NOMO-1 (cell line): ENCODE data around the gene GAB2.
"Not testable (repeated sequence)": the region's sequence is repeated elsewhere in the genome, so short reads cannot be mapped to it uniquely, and the experiment has no call there.

ENCODE experiments used
- DNase-seq, 2 experiments: peaks; one replicate each; lab custom pipeline; 2025; ENCODE audit not compliant: unreplicated experiment in 2 of 2; lab: John Stamatoyannopoulos, UW

The GAB2 gene

DNA sequence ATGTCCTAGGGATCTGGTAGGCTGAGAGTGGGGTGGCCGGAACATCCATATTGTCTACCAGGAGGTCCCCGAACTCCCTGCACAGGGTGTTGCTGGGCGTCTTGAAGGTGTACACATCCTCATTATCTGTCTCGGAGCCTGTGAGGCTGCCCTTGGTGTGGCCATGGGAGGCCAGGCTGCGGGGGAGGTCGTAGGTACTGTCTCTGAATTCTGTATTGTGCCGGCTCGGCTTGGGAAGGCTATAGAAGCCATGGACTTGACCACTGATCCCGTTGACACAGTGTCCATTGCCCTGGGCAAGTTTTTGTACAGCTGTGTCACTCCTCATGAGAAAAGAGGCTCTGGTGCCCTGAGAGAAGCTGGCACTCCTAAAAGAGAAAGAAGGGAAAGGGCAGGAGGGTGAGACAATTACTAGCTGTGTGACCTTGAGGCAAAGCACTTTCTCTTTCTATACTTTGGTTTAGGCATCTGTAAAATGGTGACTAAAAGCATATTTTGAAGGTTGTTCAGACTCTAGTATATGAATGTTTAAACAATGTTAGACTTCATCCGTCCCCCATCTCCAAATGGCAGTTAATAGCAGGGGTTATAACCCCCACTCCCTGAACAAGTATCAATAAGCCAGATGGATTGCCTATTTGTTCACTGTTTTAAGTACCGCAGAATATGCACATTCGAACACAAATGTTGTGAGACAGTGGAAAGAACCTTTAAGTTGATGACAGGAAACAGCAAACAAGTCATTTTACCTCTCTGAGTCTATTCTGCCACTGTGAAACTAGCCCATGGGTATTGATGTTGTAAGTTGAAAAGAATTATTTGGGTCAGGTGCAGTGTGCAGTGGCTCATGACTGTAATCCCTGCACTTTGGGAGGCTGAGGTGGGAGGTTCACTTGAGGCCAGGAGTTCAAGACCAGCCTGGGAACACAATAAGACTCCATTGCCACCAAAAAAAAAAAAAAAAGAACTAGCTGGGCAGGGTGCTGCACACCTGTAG lies 190.6 kb downstream of the GAB2 start:
- DNase-seq = no peak

- no peak for DNase-seq
These were observed 192.7 kb downstream of the GAB2 start for GRCh38 chr11:78224906-78225420.

GRCh38 chr11:78224506-78224905 lies 193.1 kb downstream of the GAB2 start:
- no peak for DNase-seq

DNA sequence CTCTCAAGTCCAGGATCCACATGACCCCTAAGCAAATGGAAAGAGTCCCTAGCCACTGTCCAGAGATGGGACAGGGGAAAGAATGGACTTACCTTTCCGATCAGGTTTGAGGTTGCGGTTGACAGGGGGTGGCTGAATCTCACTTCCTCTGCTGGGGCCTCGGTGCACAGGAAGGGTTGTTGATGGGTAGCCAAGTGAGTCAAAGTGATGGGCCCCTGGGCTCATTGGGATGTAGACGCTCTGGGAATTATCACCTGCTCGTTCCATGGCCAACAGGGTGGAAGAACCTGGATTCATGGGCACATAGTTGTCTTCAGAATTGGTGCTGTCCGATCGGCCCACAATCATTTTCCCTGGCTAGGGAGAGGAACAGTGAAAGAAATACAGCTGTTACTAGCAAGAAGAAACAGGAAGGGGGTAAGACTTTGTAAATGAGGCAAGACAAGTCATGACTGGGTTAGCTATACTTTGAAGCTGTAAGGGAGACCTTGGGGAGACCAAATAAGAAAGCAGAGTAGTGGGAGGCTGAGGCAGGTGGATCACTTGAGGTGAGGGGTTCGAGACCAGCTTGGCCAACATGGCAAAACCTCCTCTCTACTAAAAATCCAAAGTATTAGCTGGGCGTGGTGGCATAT lies 194.2 kb downstream of the GAB2 start:
- no peak for DNase-seq

DNA sequence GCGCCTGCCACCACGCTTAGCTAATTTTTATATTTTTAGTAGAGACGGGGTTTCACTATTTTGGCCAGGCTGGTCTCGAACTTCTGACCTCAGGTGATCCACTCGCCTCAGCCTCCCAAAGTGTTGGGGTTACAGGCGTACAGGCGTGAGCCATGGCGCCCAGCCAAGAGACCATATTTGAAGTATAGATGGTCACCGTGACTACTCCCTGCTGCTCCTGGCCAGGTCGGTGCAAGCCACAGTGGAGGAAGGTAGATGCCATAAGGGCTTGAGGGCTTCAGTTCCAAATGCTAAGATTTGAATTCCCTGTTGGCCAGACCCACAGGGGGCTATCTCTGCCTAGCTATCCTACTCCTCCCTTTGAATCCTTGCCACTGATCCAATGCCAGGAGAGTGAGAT lies 194.9 kb downstream of the GAB2 start:
- not testable (repeated sequence) for DNase-seq

- no peak for DNase-seq
These were observed 196.0 kb downstream of the GAB2 start for GRCh38 chr11:78221396-78222315.

DNA sequence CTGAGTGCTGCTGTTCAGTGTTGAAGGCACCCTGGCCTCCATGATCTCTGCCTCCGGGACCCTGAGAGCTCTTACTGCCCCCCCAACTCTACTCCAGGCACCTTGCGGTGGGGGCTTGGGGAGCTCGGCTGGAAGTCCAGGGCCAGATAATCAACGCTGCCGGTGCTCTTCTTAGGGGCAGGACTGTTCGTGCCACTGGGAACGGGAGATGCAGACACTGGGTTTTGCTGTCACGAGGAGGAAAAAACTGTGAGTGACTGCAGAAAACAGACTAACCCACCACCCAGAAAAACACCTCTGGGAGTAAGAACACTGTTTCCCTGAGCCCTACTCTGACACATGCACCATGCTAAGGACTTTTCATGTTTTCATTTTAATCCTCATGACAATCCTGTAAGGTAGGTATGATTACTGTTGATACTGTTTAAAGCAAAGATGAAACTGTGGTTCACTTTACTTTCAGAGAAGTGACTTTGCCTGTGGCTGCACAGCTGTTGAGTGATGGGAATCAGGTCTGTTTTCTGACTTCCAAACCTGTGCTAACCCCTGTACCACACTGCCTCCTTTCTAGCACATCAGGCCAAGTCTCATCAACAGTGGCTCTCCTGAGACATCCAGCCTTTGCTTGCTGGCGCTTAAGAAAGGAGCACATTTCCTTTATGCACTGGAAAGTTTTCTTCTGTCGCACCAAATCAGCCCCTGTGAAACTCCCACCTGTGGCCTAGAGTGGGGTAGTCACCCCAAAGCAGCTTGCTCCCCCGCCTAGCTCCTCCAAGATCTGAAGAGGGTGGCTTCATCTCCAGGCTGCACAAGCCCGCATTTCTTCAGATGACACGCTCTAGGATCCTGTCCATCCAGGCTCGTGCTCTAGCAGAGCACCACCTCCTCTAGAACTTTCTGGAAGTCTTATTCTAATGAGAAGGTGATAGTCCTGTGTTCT lies 197.1 kb downstream of the GAB2 start:
- DNase-seq = no peak

GRCh38 chr11:78219493-78220217 lies 198.0 kb downstream of the GAB2 start:
- DNase-seq = no peak

GRCh38 chr11:78218707-78219492 lies 198.7 kb downstream of the GAB2 start:
- DNase-seq = no peak

DNA sequence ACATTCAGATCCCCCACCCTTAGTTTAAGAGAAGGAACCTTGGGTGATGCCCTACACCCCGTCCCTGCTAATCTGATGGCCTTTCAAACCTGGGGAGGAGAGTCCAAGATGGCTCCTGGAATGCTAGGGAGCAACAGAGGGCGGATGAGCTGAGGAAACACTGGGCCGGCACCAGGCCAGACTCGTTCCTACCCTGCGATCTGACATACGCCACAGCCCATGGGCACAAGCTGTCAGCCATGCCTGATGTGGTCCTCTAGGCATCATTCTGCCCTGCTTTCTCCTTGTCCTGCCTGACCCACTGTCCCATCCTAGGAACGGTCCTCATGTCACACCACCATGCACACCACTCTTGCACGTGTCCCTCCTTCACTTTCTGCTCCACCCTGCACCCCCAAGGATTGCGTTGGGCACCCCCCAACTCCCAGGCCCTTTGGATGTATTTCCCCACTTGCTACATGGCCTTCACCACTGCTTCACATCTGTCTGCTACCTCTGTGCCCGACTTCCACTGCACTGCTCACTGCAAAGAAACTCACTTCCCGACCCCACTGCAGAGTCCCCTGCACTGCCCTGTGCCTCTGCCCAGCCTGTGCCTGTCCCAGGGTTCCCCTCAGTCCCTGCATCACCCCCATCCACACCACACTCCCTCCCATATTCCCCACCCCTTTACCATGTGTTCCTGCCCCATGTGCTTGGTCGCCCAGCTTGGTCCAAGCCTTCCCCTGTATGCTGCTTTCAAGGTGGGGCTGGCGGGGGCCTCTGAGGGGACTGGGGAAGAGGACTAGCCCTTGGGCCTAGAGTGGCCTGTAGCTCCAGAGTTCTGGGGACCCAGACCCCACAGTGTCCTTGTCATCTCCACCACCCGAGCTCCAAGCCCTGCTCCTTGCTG lies 199.7 kb downstream of the GAB2 start:
- no peak for DNase-seq

DNA sequence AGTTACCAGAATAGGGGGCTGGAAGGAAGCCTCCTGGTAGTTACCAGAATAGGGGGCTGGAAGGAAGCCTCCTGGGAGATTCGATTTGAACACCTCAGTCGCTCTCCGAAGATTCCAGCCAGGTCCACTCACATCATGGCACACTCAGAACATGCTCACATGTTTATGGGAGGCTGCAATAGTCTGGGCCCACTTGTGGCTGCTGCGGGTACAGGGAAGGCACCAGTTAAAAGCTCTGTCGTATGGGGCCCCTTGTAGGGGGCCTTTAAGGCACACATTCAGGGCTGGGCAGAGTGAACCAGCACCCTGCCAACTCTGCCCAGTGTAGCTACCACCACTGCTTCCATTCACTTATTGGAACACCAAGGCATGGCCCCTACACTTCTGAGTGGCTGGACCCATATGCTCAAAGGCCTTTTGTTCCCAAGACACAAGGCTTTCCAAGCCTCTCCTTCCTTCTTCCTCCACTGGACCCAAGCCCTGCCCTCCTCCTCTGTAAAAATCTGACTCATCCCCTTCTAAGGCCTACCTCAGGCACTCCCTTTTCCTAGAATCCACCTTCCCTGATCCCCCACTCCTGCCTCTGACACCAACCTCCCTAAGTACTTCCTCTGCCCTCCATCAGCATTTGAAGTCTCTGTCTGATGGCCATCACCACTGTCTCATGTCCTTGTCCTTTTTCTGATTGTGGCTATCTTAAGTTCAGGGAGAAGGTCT lies 200.9 kb downstream of the GAB2 start:
- DNase-seq = no peak

DNA sequence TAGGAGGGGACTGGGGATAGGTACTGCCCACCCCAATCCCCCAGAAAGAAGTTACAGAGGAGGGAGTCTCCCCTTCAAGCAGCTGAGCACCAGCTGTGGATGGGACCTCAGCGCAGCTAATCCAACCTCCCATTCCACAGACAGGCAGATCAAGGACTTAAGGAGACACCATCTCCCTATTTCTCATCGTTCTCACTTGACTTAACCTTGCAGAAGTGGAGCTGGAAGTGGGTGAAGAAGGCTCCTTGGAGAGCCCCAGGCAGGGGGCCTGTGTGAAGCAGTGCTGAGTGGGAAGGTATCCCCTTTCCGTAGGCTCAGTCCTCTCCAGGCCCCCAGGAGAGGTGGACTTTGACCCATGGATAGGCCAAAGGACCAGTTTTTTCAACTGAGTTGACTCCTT lies 201.6 kb downstream of the GAB2 start:
- no peak for DNase-seq

- no peak for DNase-seq
These were observed 203.1 kb downstream of the GAB2 start for GRCh38 chr11:78214331-78215194.

GRCh38 chr11:78213526-78214330 lies 203.9 kb downstream of the GAB2 start:
- no peak for DNase-seq
